OCI-LY3 (cell line): ENCODE measurements around the gene PCDH15.

Experiments used
- CTCF ChIP-seq: fragments of 200-600, 300-600 bp; sonication (generic); IDR thresholded peaks from 2 replicates; pipeline ENCODE4 v1.5.1; 2014; ENCODE audit warnings: antibody characterized with exemption, low read length, low read depth
- EZH2phosphoT487 ChIP-seq: fragments of 200-600 bp; shearing (Covaris generic); IDR thresholded peaks from 2 replicates; pipeline ENCODE4 v1.6.1; 2018; ENCODE audit warnings: antibody characterized with exemption, mixed run types, low read depth

- no peak for TF ChIP-seq CTCF
- TF ChIP-seq EZH2phosphoT487, result no peak
Observed at GRCh38 chr10:54096892-54097291, 704.1 kb downstream of the PCDH15 start.
